Subcutaneous adipose tissue (tissue), 4 donors: ENCODE results near the gene RETREG1. TPM values are rescaled to one million over a fixed set of nuclear protein-coding genes. Genes with fewer than 3 reads are reported as not detected.

Experiments used
- total RNA-seq, 4 donors: library from RNA; depleted of rRNA; stranded (reverse); fragments of >200 nt; gene quantifications; one replicate each; pipeline ENCODE4 v1.1.0, GENCODE V29; 2016
- TF ChIP-seq, protein P1 (sequence below): fragments of 450-650 bp; IDR thresholded peaks from one replicate; pipeline ENCODE4 v1.5.1; 2016; ENCODE audit warnings: low read depth, mild to moderate bottlenecking, control low read depth, antibody characterized with exemption, moderate library complexity

RETREG1 gene
- total RNA-seq, 4 donors from 2014 or later = 71.0 to 131 (median 91.7) TPM

DNA sequence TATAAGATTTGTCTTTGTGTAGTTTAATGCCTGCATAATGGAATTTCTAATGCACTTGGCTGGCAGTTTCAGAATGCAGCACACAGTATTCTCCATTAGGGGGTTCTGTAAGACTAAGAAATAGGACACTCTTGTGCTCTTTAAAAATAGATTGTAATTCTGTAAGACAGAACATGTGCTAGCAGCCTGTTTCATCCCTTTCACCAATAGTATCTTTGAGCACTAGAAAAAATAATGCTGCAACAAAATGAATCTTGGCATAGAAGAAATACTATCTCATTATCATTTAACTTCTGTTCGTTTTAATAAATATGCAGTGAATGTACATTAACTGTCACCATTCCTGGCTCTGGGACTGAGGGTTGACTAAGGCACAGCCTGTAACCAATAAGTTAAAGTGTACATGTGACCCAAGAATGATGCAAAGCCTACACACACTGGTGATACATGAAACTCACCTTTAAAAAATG, 127.4 kb downstream of the RETREG1 start:
- TF ChIP-seq, protein P1, sequence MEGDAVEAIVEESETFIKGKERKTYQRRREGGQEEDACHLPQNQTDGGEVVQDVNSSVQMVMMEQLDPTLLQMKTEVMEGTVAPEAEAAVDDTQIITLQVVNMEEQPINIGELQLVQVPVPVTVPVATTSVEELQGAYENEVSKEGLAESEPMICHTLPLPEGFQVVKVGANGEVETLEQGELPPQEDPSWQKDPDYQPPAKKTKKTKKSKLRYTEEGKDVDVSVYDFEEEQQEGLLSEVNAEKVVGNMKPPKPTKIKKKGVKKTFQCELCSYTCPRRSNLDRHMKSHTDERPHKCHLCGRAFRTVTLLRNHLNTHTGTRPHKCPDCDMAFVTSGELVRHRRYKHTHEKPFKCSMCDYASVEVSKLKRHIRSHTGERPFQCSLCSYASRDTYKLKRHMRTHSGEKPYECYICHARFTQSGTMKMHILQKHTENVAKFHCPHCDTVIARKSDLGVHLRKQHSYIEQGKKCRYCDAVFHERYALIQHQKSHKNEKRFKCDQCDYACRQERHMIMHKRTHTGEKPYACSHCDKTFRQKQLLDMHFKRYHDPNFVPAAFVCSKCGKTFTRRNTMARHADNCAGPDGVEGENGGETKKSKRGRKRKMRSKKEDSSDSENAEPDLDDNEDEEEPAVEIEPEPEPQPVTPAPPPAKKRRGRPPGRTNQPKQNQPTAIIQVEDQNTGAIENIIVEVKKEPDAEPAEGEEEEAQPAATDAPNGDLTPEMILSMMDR = no peak

DNA sequence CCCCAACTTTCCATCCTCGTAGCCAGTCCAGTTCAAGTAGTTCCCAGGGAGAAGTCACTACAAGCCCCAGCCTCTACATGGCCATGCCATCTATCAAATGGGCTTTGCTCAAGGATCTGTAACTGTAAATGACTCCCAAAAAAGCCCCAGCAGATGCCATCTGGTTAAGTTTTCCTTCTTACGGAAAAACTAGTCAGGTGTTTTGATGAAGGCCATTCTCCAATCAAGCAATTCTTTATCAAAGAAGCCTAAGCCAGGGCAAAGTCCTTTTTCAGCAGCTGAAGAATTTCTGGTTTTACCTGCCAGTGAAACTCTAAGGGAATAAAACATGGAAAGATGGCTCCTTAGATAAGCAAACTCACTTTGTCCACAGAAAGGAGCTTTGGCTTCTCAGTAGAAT, 129.3 kb downstream of the RETREG1 start:
- TF ChIP-seq, protein P1 = no peak

DNA sequence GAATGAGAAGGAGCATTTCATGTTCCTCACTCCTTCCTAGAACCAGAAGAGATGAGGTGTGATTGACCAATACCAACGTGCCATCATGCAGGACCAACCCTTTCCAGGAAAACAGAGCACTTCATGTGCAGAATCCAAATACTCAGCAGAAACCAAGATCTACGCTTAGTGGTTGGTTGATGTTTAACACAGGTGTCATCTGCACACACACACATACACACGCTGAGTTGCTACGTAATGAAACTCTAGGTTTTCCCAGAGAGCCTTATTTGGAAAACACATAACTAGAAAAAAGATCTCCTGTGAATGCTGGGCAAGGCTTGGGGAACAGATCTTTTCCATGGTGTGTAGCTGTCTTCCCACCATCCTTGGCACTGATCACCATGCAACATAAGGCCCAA, 130.1 kb downstream of the RETREG1 start:
- TF ChIP-seq, protein P1 = no peak

DNA sequence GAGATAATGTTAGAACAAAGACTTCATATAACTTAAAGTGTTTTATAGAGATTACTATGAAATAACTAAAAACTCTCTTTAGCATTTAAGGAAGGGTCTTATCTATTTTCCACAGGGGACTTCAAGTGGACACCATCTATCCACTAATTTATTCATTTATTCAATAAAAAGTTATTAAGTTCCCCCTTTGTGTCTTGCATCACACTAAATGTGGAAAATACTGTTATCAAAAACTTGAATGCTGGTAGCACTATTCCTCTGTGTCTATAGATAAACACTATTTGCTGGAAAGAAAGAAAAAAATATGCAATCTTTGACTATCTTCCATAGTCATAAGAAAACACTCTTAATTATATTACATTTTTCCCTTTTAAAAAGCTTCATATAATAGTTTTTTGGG, 131.1 kb downstream of the RETREG1 start:
- TF ChIP-seq, protein P1 = no peak

DNA sequence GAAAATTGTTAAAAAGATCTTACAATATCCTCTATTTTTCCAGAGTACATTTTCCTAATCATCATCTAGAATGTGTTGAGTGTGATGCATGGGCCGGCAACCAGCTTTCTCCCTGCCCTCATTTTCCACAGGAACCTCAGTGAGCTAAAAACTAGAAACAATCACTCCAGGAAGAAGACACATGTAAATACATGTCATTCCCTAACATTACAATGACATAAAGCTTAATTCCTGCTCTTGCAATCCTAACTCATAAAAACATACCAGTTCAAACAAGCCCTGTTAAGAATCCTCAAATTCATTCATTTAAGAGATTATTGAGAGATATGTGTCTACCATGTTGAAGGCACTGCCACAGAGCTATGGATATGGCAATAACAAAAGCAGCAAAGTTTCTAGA, 132.7 kb downstream of the RETREG1 start:
- TF ChIP-seq, protein P1 = no peak

DNA sequence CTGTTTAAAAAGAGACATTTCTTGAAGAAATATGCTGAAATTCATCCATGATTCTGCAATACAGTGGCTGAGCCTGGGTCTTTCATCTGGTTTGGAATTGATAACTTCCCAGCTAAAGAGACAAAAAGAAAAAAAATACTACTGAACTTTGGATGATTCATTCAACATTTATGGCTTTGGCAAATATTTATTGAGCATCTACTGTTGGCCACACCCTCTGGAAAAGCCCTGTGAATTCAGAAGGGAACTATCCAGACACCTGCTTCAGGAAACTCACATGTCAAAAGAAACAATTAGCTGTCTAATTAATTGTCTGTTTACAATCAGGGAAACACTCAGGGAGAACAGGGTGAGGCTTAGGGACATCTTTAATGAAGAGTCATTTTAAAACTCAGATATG, 133.4 kb downstream of the RETREG1 start:
- TF ChIP-seq, protein P1 = no peak

- TF ChIP-seq, protein P1 = no peak
Measured at GRCh38 chr5:16482891-16483290, 133.9 kb downstream of the RETREG1 start.
